Ishikawa (cell line): Measurements from ENCODE around the gene HJURP.

ENCODE experiments used
- CEBPB ChIP-seq: IDR thresholded peaks from 2 replicates; pipeline ENCODE4 v1.6.1; 2012
- CREB1 ChIP-seq: IDR thresholded peaks from 2 replicates; pipeline ENCODE4 v1.6.1; 2012; ENCODE audit warnings: low read depth
- EP300 ChIP-seq: IDR thresholded peaks from 2 replicates; pipeline ENCODE4 v1.6.1; 2012; ENCODE audit warnings: borderline replicate concordance
- FOXM1 ChIP-seq: IDR thresholded peaks from 2 replicates; pipeline ENCODE4 v1.6.1; 2012; ENCODE audit warnings: low read depth, borderline replicate concordance
- NFIC ChIP-seq: IDR thresholded peaks from 2 replicates; pipeline ENCODE4 v1.6.1; 2012
- RAD21 ChIP-seq: IDR thresholded peaks from 2 replicates; pipeline ENCODE4 v1.6.1; 2012; ENCODE audit warnings: low read depth
- REST ChIP-seq: IDR thresholded peaks from 2 replicates; pipeline ENCODE4 v1.6.1; 2012; ENCODE audit warnings: low read depth, mild to moderate bottlenecking
- TEAD4 ChIP-seq: IDR thresholded peaks from 2 replicates; pipeline ENCODE4 v1.6.1; 2012
- YY1 ChIP-seq: IDR thresholded peaks from 2 replicates; pipeline ENCODE4 v1.6.1; 2012; ENCODE audit warnings: low read depth
- TF ChIP-seq, protein P1 (sequence below): IDR thresholded peaks from 2 replicates; pipeline ENCODE4 v1.6.1; 2012

GRCh38 chr2:233791883-233792329, 62.4 kb downstream of the HJURP start:
- no peak for TF ChIP-seq RAD21
- TF ChIP-seq NFIC = no peak
- TF ChIP-seq EP300 = no peak
- TF ChIP-seq CEBPB = no peak
- TF ChIP-seq, protein P1, sequence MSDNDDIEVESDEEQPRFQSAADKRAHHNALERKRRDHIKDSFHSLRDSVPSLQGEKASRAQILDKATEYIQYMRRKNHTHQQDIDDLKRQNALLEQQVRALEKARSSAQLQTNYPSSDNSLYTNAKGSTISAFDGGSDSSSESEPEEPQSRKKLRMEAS = no peak
- TF ChIP-seq YY1 = no peak
- TF ChIP-seq CREB1 = no peak
- TF ChIP-seq FOXM1 = no peak
- no peak for TF ChIP-seq TEAD4
- TF ChIP-seq REST = no peak
